Mesendoderm (in vitro differentiated cells): ENCODE data around the gene RSPO3.

ENCODE experiments used
- DNase-seq: peaks from one replicate; pipeline ENCODE4 v3.0.0; 2013
- H2AK5ac ChIP-seq: 2 replicates; pipeline ENCODE4 v1.6.1; 2013; ENCODE audit warnings: low read length, inconsistent platforms
- H2BK120ac ChIP-seq: 2 replicates; pipeline ENCODE4 v1.6.1; 2013; ENCODE audit warnings: low read depth, mild to moderate bottlenecking, low read length, moderate library complexity, mixed read lengths
- H2BK15ac ChIP-seq: replicated peaks from 2 replicates; pipeline ENCODE4 v1.6.1; 2013; ENCODE audit warnings: low read depth, mild to moderate bottlenecking, moderate library complexity
- H2BK5ac ChIP-seq: 2 replicates; pipeline ENCODE4 v1.6.1; 2013; ENCODE audit warnings: low read length, inconsistent platforms
- H3K18ac ChIP-seq: 2 replicates; pipeline ENCODE4 v1.6.1; 2013; ENCODE audit warnings: mild to moderate bottlenecking, low read length, mixed read lengths
- H3K23ac ChIP-seq: one replicate; pipeline ENCODE4 v1.6.1; 2013; ENCODE audit warnings: low read length
- H3K27ac ChIP-seq: 2 replicates; pipeline ENCODE4 v1.5.1; 2013; ENCODE audit warnings: low read depth, mild to moderate bottlenecking, inconsistent platforms, low read length, moderate library complexity
- H3K27me3 ChIP-seq: 2 replicates; pipeline ENCODE4 v1.6.1; 2013; ENCODE audit warnings: low read length, control low read depth, mild to moderate bottlenecking, inconsistent platforms; ENCODE audit not compliant: insufficient read depth, poor library complexity
- H3K36me3 ChIP-seq: 2 replicates; pipeline ENCODE4 v1.6.1; 2013; ENCODE audit warnings: low read length, inconsistent platforms; ENCODE audit not compliant: control insufficient read depth, insufficient read depth
- H3K4ac ChIP-seq: one replicate; pipeline ENCODE4 v1.6.1; 2013; ENCODE audit warnings: low read depth, mild to moderate bottlenecking, low read length, moderate library complexity
- H3K4me1 ChIP-seq: 2 replicates; pipeline ENCODE4 v1.6.1; 2013; ENCODE audit warnings: low read depth, low read length, inconsistent platforms; ENCODE audit not compliant: control insufficient read depth
- H3K4me2 ChIP-seq: 2 replicates; pipeline ENCODE4 v1.6.1; 2013; ENCODE audit warnings: low read length
- H3K4me3 ChIP-seq: 2 replicates; pipeline ENCODE4 v1.5.1; 2013; ENCODE audit warnings: mild to moderate bottlenecking, low read length
- H3K56ac ChIP-seq: one replicate; pipeline ENCODE4 v1.6.1; 2013; ENCODE audit warnings: low read length
- H3K79me1 ChIP-seq: 2 replicates; pipeline ENCODE4 v1.6.1; 2013; ENCODE audit warnings: low read length, inconsistent platforms
- H3K79me2 ChIP-seq: 2 replicates; pipeline ENCODE4 v1.6.1; 2013; ENCODE audit warnings: mild to moderate bottlenecking, low read length; ENCODE audit not compliant: control insufficient read depth, insufficient read depth
- H3K9ac ChIP-seq: 2 replicates; pipeline ENCODE4 v1.6.1; 2013; ENCODE audit warnings: low read length, inconsistent platforms
- H4K5ac ChIP-seq: one replicate; pipeline ENCODE4 v1.6.1; 2013; ENCODE audit warnings: low read length
- H4K8ac ChIP-seq: one replicate; pipeline ENCODE4 v1.6.1; 2013; ENCODE audit warnings: low read depth, mild to moderate bottlenecking, control low read depth, low read length, moderate library complexity
- WGBS: extraction: QIAGEN DNeasy Blood & Tissue Kit; methylation state at CpG from one replicate; pipeline ENCODE4 v1.1.7; 2013; ENCODE audit warnings: low lambda C conversion rate, missing lambda C conversion rate; ENCODE audit not compliant: insufficient coverage; ENCODE audit errors: extremely low coverage; 5-methylcytosine and 5-hydroxymethylcytosine counted together

Gene RSPO3

GRCh38 chr6:127120023-127120786 is 1.7 kb downstream of the RSPO3 start:
- peak; percentile 40 for DNase-seq
- H2AK5ac ChIP-seq = no peak overlapping the region
- no peak overlapping the region for H4K5ac ChIP-seq
- peaks cover 2% of the 10 kb centered on the region for H3K4me1 ChIP-seq
- H4K8ac ChIP-seq = no peak overlapping the region
- peak overlapping the region; percentile 91 for H3K4me2 ChIP-seq
- peak overlapping the region; percentile 11 for H3K56ac ChIP-seq
- no peak overlapping the region for H3K27ac ChIP-seq
- H3K18ac ChIP-seq = no peak overlapping the region
- no peak overlapping the region for H2BK120ac ChIP-seq
- WGBS = no CpG with 5 or more reads among the region's 37 CpGs
- no peak overlapping the region for H3K23ac ChIP-seq
- H3K4me3 ChIP-seq = peak overlapping the region; percentile 56
- peak overlapping the region; percentile 51 for H3K9ac ChIP-seq
- H3K4ac ChIP-seq = no peak overlapping the region
- no peaks in the 10 kb centered on the region for H3K79me1 ChIP-seq
- no peaks in the 10 kb centered on the region for H3K79me2 ChIP-seq
- H2BK15ac ChIP-seq = no peak overlapping the region
- no peak overlapping the region for H2BK5ac ChIP-seq
- H3K27me3 ChIP-seq = peaks cover 16% of the 10 kb centered on the region
- no peaks in the 10 kb centered on the region for H3K36me3 ChIP-seq

GRCh38 chr6:127120787-127121636 is 2.5 kb downstream of the RSPO3 start:
- no peak overlapping the region for H3K23ac ChIP-seq
- peak overlapping the region; percentile 91 for H3K4me2 ChIP-seq
- peaks cover 2% of the 10 kb centered on the region for H3K4me1 ChIP-seq
- H3K18ac ChIP-seq = no peak overlapping the region
- no peak overlapping the region for H2BK5ac ChIP-seq
- H4K8ac ChIP-seq = no peak overlapping the region
- H4K5ac ChIP-seq = no peak overlapping the region
- no CpG with 5 or more reads among the region's 35 CpGs for WGBS
- H2AK5ac ChIP-seq = no peak overlapping the region
- no peak overlapping the region for H3K4me3 ChIP-seq
- no peak overlapping the region for H2BK15ac ChIP-seq
- H3K27me3 ChIP-seq = peaks cover 16% of the 10 kb centered on the region
- H2BK120ac ChIP-seq = no peak overlapping the region
- no peak overlapping the region for H3K56ac ChIP-seq
- H3K79me1 ChIP-seq = no peaks in the 10 kb centered on the region
- peak overlapping the region; percentile 51 for H3K9ac ChIP-seq
- no peaks in the 10 kb centered on the region for H3K79me2 ChIP-seq
- no peak overlapping the region for H3K27ac ChIP-seq
- H3K4ac ChIP-seq = no peak overlapping the region
- peak; percentile 87 for DNase-seq
- no peaks in the 10 kb centered on the region for H3K36me3 ChIP-seq

- DNase-seq = no peak
Measured at GRCh38 chr6:127121637-127121960, 3.1 kb downstream of the RSPO3 start.

GRCh38 chr6:127124172-127124571 is 5.7 kb downstream of the RSPO3 start:
- Histone ChIP-seq H3K36me3 (no peaks in the 10 kb centered on the region), H3K23ac (no peak overlapping the region), H3K4me1 (peaks cover 2% of the 10 kb centered on the region), H2BK5ac (no peak overlapping the region), H3K79me2 (no peaks in the 10 kb centered on the region), H3K4me3 (no peak overlapping the region), H4K8ac (no peak overlapping the region), H2BK120ac (no peak overlapping the region), H3K18ac (no peak overlapping the region), H3K27ac (no peak overlapping the region), H4K5ac (no peak overlapping the region), H3K56ac (no peak overlapping the region), H3K79me1 (no peaks in the 10 kb centered on the region), H2AK5ac (no peak overlapping the region), H3K4ac (no peak overlapping the region), H2BK15ac (no peak overlapping the region), H3K9ac (no peak overlapping the region), H3K27me3 (peaks cover 14% of the 10 kb centered on the region), H3K4me2 (no peak overlapping the region)
- DNase-seq = no peak

More at GRCh38 chr6:127121637-127121960, 3.1 kb downstream of the RSPO3 start:
- Histone ChIP-seq H3K4me2 (no peak overlapping the region), H3K18ac (no peak overlapping the region), H3K79me1 (no peaks in the 10 kb centered on the region), H3K36me3 (no peaks in the 10 kb centered on the region), H3K4me3 (no peak overlapping the region), H3K4ac (no peak overlapping the region), H3K79me2 (no peaks in the 10 kb centered on the region), H2BK120ac (no peak overlapping the region), H3K23ac (no peak overlapping the region), H3K27me3 (peaks cover 16% of the 10 kb centered on the region), H2AK5ac (no peak overlapping the region), H4K5ac (no peak overlapping the region), H3K56ac (no peak overlapping the region), H2BK15ac (no peak overlapping the region), H4K8ac (no peak overlapping the region), H3K9ac (no peak overlapping the region), H2BK5ac (no peak overlapping the region), H3K27ac (no peak overlapping the region), H3K4me1 (peaks cover 2% of the 10 kb centered on the region)
- WGBS = no CpG with 5 or more reads among the region's 3 CpGs

- no peak overlapping the region for H3K4ac ChIP-seq
- H2BK5ac ChIP-seq = no peak overlapping the region
- no peaks in the 10 kb centered on the region for H3K79me2 ChIP-seq
- H4K8ac ChIP-seq = no peak overlapping the region
- no peak overlapping the region for H3K27ac ChIP-seq
- H3K18ac ChIP-seq = no peak overlapping the region
- no peaks in the 10 kb centered on the region for H3K36me3 ChIP-seq
- H2BK120ac ChIP-seq = no peak overlapping the region
- H3K4me2 ChIP-seq = no peak overlapping the region
- no peak for DNase-seq
- H3K4me1 ChIP-seq = peaks cover 2% of the 10 kb centered on the region
- H3K9ac ChIP-seq = no peak overlapping the region
- H3K27me3 ChIP-seq = peaks cover 9% of the 10 kb centered on the region
- H4K5ac ChIP-seq = no peak overlapping the region
- no peak overlapping the region for H3K56ac ChIP-seq
- no peak overlapping the region for H3K23ac ChIP-seq
- H2AK5ac ChIP-seq = no peak overlapping the region
- no peak overlapping the region for H3K4me3 ChIP-seq
- no peak overlapping the region for H2BK15ac ChIP-seq
- H3K79me1 ChIP-seq = no peaks in the 10 kb centered on the region
Measured at GRCh38 chr6:127124680-127125079, 6.2 kb downstream of the RSPO3 start.
